WTC11 (cell line): ENCODE measurements around the gene ZNF624. TPM values are rescaled to one million over a fixed set of nuclear protein-coding genes. Genes with fewer than 3 reads are reported as not detected.

Source experiments
- ATAC-seq: fragments of 200-7000 bp; cut with Tn5 transposase; 2 replicates; pipeline ENCODE4 v1.10.0; 2021; ENCODE audit warnings: mild to moderate bottlenecking, moderate library complexity
- CTCF ChIA-PET: fragments of 300-600 bp; sonication (Branson Sonifier 250); formaldehyde crosslinking; loops from one replicate; lab custom pipeline; 2021; ENCODE audit warnings: antibody characterized with exemption; lab: Charles Lee
- POLR2A ChIA-PET: fragments of 350-600 bp; sonication (Branson Sonifier 250); formaldehyde crosslinking; loops from one replicate; lab custom pipeline; 2021; ENCODE audit warnings: antibody characterized with exemption; lab: Charles Lee
- DNase-seq: peaks from one replicate; pipeline ENCODE4 v3.0.0; 2021; ENCODE audit warnings: low spot score
- H3K27ac Mint-ChIP-seq: 2 replicates; pipeline ENCODE4 v1.8.0; 2021; ENCODE audit warnings: mixed read lengths
- H3K27me3 Mint-ChIP-seq: 2 replicates; pipeline ENCODE4 v1.8.0; 2021; ENCODE audit warnings: low read depth, mild to moderate bottlenecking, moderate library complexity, mixed read lengths
- H3K36me3 Mint-ChIP-seq: 2 replicates; pipeline ENCODE4 v1.8.0; 2021; ENCODE audit warnings: mixed read lengths
- H3K4me1 Mint-ChIP-seq: 2 replicates; pipeline ENCODE4 v1.8.0; 2022; ENCODE audit warnings: mixed read lengths
- H3K4me3 Mint-ChIP-seq: 2 replicates; pipeline ENCODE4 v1.8.0; 2021; ENCODE audit warnings: mild to moderate bottlenecking, moderate library complexity, mixed read lengths
- H3K9me3 Mint-ChIP-seq: 2 replicates; pipeline ENCODE4 v1.8.0; 2021; ENCODE audit warnings: mixed read lengths
- CDX4 ChIP-seq: fragments of 250-450 bp; sonication (Bioruptor Pico); IDR thresholded peaks from 2 replicates; pipeline ENCODE4 v1.9.0; 2021; ENCODE audit warnings: moderate library complexity, mild to moderate bottlenecking, inconsistent platforms, borderline replicate concordance
- CREB1 ChIP-seq: sonication (generic); formaldehyde crosslinking; IDR thresholded peaks from 2 replicates; pipeline ENCODE4 v1.8.0; 2023; ENCODE audit warnings: mild to moderate bottlenecking, missing genetic modification reagents
- CREM ChIP-seq: sonication (generic); formaldehyde crosslinking; IDR thresholded peaks from 2 replicates; pipeline ENCODE4 v1.8.1; 2022; ENCODE audit warnings: mild to moderate bottlenecking, missing genetic modification reagents, moderate library complexity
- CTCF ChIP-seq: fragments of 200-600 bp; IDR thresholded peaks from 2 replicates; pipeline ENCODE4 v1.8.0; 2022; ENCODE audit warnings: antibody characterized with exemption
- ETV6 ChIP-seq: sonication (generic); formaldehyde crosslinking; IDR thresholded peaks from 2 replicates; pipeline ENCODE4 v1.8.1; 2022; ENCODE audit warnings: mild to moderate bottlenecking, missing genetic modification reagents
- FOXK1 ChIP-seq: sonication (generic); formaldehyde crosslinking; IDR thresholded peaks from 2 replicates; pipeline ENCODE4 v1.8.0; 2022; ENCODE audit warnings: mild to moderate bottlenecking, moderate library complexity, missing genetic modification reagents
- HMGA2 ChIP-seq: fragments of 250-450 bp; sonication (Bioruptor Pico); IDR thresholded peaks from 2 replicates; pipeline ENCODE4 v1.4.0; 2021; ENCODE audit warnings: mild to moderate bottlenecking, moderate library complexity
- JAZF1 ChIP-seq: fragments of 250-450 bp; sonication (Bioruptor Pico); IDR thresholded peaks from 2 replicates; pipeline ENCODE4 v1.9.0; 2021; ENCODE audit warnings: moderate library complexity, mild to moderate bottlenecking, inconsistent platforms
- JUN ChIP-seq: sonication (generic); formaldehyde crosslinking; IDR thresholded peaks from 2 replicates; pipeline ENCODE4 v1.8.0; 2023; ENCODE audit warnings: mild to moderate bottlenecking, missing genetic modification reagents
- MAX ChIP-seq: sonication (generic); formaldehyde crosslinking; IDR thresholded peaks from 2 replicates; pipeline ENCODE4 v1.8.0; 2022; ENCODE audit warnings: mild to moderate bottlenecking, missing genetic modification reagents
- MYBL2 ChIP-seq: sonication (generic); formaldehyde crosslinking; IDR thresholded peaks from 2 replicates; pipeline ENCODE4 v1.8.1; 2023; ENCODE audit warnings: mild to moderate bottlenecking, moderate library complexity, missing genetic modification reagents
- NFATC4 ChIP-seq: fragments of 250-450 bp; sonication (Bioruptor Pico); IDR thresholded peaks from 2 replicates; pipeline ENCODE4 v1.9.0; 2021; ENCODE audit warnings: mild to moderate bottlenecking
- NFYB ChIP-seq: sonication (generic); formaldehyde crosslinking; conservative IDR thresholded peaks from 2 replicates; pipeline ENCODE4 v1.8.0; 2022; ENCODE audit warnings: low read depth, missing genetic modification reagents
- PREB ChIP-seq: sonication (generic); formaldehyde crosslinking; IDR thresholded peaks from 2 replicates; pipeline ENCODE4 v1.8.1; 2022; ENCODE audit warnings: mild to moderate bottlenecking, missing genetic modification reagents, moderate library complexity, borderline replicate concordance
- TP53 ChIP-seq: sonication (generic); formaldehyde crosslinking; IDR thresholded peaks from 2 replicates; pipeline ENCODE4 v1.8.1; 2023; ENCODE audit warnings: mild to moderate bottlenecking, missing genetic modification reagents
- ZBTB43 ChIP-seq: sonication (generic); formaldehyde crosslinking; IDR thresholded peaks from 2 replicates; pipeline ENCODE4 v1.8.1; 2023; ENCODE audit warnings: mild to moderate bottlenecking, missing genetic modification reagents
- ZMAT4 ChIP-seq: fragments of 250-450 bp; sonication (Bioruptor Pico); IDR thresholded peaks from 2 replicates; pipeline ENCODE4 v1.9.0; 2021; ENCODE audit warnings: mild to moderate bottlenecking
- ZNF121 ChIP-seq: sonication (generic); formaldehyde crosslinking; IDR thresholded peaks from 2 replicates; pipeline ENCODE4 v1.8.0; 2023; ENCODE audit warnings: missing genetic modification reagents
- ZSCAN18 ChIP-seq: fragments of 250-450 bp; sonication (Bioruptor Pico); IDR thresholded peaks from 2 replicates; pipeline ENCODE4 v2.1.2; 2022; ENCODE audit warnings: mild to moderate bottlenecking, moderate library complexity
- total RNA-seq: library from RNA; stranded (reverse); gene quantifications from 3 replicates; pipeline ENCODE4 v1.2.3, GENCODE V29; 2021

Gene ZNF624
- total RNA-seq, 1 experiment from 2014 or later, result 4.5 TPM

- ATAC-seq (no peak), DNase-seq (no peak)
- Mint-ChIP-seq H3K9me3 (peaks cover 9% of the 10 kb centered on the region), H3K36me3 (peaks cover 8% of the 10 kb centered on the region), H3K27ac (no peak overlapping the region), H3K4me1 (peaks cover 13% of the 10 kb centered on the region), H3K27me3 (peaks cover 69% of the 10 kb centered on the region), H3K4me3 (no peak overlapping the region)
- ChIA-PET POLR2A (no interaction called here), CTCF (interaction anchor here (1.4 to 3.4 kb wide), 2 partner anchors 49 to 64 kb away, joined by 3 to 32 read pairs; no protein-coding TSS in a partner anchor)
- no peak for TF ChIP-seq CREM (CRISPR knock-in tag)
- no peak for TF ChIP-seq JAZF1 (CRISPR knock-in tag)
- no peak for TF ChIP-seq HMGA2
- no peak for TF ChIP-seq CDX4 (CRISPR knock-in tag)
- no peak for TF ChIP-seq TP53
- no peak for TF ChIP-seq ZMAT4 (CRISPR knock-in tag)
- TF ChIP-seq JUN, result no peak
- TF ChIP-seq ZBTB43 (CRISPR knock-in tag), result no peak
- no peak for TF ChIP-seq NFYB
- TF ChIP-seq PREB (CRISPR knock-in tag), result no peak
- no peak for TF ChIP-seq MYBL2 (CRISPR knock-in tag)
- TF ChIP-seq CREB1 (CRISPR knock-in tag), result no peak
- no peak for TF ChIP-seq NFATC4
Observed at GRCh38 chr17:16585796-16586195, 67.9 kb downstream of the ZNF624 start.

DNA sequence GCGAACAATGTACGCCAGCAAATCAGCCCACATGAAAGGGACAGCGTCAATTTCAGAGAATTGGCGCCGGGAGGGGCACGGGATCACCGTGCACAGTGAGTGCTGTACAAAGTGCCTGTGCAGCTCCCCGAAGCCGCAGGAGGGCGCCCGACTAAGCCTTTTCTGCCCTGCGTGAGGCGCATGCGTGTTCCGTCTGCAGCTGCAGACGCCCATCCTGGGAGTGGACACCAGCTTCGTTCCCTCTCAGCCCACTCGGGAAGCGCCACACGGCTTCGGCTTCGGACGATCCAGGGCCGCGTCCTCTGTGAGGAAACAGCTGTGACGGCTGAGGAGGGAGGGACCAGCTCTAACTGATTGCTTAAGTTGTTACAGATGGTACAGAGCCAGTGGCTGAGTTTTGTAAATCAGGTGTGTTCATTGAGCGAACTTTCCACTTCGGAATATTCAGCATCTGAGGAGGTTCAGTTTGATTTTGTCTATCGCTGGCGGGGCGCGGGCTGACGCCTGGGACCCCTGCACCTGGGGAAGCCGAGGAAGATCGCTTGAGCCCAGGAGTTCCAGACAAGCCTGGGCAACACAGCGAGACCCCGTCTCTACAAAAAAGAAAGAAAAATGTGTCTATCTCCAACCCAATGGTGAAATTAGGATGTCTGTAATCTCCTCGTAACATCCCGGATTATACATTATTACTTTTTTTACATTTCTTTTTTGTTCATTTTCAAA lies 69.2 kb downstream of the ZNF624 start:
- ChIA-PET POLR2A (interaction anchor here (0.6 to 1.1 kb wide), 2 partner anchors 49 to 89 kb away, joined by 3 to 4 read pairs; no protein-coding TSS in a partner anchor), CTCF (interaction anchor here (0.5 to 3.4 kb wide), 30 partner anchors 9 to 279 kb away, joined by 3 to 32 read pairs (median 4); partner anchors contain the start of genes CCDC144A and ZNF287)
- TF ChIP-seq MAX (CRISPR knock-in tag), result peak; percentile 79
- peak; percentile 73 for TF ChIP-seq CTCF
- TF ChIP-seq ETV6 (CRISPR knock-in tag), result peak; percentile 73
- TF ChIP-seq ZNF121 (CRISPR knock-in tag), result peak; percentile 94
- 0 out of 2 replicates have a peak, but pooled peaks have one; percentile 32 for TF ChIP-seq FOXK1 (CRISPR knock-in tag)
- TF ChIP-seq ZSCAN18, result no peak
- H3K4me3 Mint-ChIP-seq, result peak overlapping the region; percentile 73
- peaks cover under 1% of the 10 kb centered on the region; the same call in 1 of the 2 replicates for H3K36me3 Mint-ChIP-seq
- H3K27ac Mint-ChIP-seq, result no peak overlapping the region
- H3K27me3 Mint-ChIP-seq, result peaks cover 68% of the 10 kb centered on the region
- H3K9me3 Mint-ChIP-seq, result peaks cover 10% of the 10 kb centered on the region
- DNase-seq (peak; percentile 94), ATAC-seq (peak; percentile 90)
- peaks cover 14% of the 10 kb centered on the region for H3K4me1 Mint-ChIP-seq
